UCSD-AML1 (cell line): Measurements from ENCODE around the gene PDSS2.
"Not testable (repeated sequence)": the region's sequence is repeated elsewhere in the genome, so short reads cannot be mapped to it uniquely, and the experiment has no call there.

Source experiments
- DNase-seq: peaks from one replicate; lab custom pipeline; 2025; ENCODE audit not compliant: unreplicated experiment; lab: John Stamatoyannopoulos, UW

Gene PDSS2

DNA sequence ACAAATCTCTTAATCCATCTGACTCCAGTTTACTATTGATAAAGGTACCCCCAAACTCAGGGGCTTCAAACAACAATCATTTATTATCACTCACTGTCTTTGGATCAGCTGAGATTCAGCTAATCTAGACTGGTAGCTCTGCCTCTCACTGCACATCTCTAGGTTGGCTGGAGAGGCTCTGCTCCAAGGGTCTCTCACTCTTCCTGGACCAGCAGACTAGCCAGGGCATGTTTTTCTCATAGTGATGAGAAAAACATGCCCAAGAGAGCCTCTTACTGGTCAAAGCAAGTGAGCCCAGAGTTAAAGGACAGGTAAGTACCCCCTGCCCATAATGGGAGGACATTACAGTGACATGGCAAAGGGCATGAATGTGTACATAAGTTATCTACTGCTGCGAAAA, 228.9 kb downstream of the PDSS2 start:
- no peak for DNase-seq

DNA sequence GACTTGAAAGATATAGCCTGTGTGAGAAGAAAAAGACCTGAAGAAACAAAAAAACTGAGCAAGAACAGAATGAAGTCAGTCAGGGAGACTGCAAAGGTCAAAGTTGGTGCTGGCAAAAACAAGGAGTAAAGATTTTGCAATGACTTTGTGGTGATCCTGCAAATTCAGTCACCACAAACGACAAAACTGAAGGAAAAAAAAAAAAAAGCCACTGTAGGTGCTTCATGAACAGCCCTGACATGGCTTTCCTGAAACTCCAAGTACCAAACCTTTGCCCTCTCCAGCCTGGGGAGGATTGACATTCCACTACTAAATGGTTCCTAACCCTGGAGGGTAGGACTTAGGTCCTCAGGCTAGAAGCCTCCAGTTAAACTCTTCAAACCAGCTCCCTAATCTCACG, 229.3 kb downstream of the PDSS2 start:
- DNase-seq, result no peak

DNA sequence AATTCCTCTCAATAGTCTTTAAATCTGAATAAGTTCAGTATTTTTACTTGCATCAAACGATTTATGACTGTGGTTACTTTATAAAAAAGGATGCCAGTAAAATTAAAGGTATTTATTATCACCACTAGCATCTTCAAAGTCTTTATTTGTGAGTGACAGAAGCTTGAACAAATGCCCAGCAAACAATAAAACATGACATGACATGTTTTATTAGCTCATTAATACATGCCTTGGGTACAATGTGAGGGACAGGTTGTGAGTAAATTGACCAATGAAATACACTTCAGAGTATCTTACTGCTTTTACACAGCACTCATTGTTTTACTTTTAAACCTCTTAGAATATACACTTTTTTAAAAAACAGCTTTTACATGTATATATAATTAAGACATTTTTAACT, 230.6 kb downstream of the PDSS2 start:
- no peak for DNase-seq

DNA sequence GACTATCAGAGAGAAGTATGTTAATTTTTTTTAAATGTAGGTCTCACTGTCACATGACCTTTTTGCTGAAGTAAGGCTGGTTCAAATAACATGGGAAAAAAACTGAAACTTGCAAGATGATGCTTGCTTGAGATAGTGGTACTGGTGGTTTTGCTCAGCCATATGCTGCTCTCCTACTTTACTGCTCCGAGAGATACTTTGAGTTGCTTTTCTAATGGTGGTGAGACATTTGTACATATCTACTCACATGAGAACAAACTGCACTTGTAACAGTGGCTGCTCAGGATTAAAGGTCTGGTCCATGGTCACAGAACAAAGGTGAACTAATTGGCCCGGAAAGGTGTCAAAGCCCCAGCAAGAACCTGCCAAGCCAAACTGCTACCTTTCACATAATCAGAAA, 237.8 kb downstream of the PDSS2 start:
- no peak for DNase-seq

DNA sequence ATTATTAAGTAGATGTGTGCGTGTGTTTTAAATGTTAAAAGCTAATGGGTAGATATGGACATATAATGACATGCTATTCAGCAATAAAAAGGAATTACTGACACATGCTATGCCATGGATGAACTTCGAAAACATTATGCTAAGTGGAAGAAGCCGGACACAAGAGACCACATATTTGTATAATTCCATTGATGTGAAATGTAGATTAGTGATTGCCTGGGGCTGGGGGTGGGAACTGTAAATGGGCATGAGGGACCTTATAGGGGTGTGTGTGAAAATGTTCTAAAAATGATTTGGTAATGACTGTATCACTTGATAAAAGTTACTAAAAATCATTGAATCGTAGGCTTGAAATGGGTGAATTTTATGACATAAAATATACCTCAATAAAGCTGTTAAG, 239.5 kb downstream of the PDSS2 start:
- no peak for DNase-seq

DNA sequence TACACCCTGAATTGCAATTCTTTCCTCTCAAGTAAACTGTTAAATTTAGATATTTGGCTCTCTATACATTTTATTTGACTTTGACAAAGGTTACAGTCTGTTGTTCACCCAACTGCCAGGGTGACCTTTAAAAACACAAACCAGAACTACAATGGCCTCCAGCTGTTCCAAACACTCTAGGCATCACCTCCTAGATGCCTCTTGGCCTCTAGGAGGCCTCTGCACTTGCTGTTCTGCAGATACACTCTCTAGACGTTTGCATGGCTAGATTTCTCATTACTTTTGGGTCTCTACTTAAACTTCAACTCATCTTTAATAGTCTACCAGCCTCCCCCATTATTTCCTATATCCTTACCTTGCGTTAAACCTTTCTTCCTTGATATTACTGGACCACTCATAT, 241.2 kb downstream of the PDSS2 start:
- DNase-seq, result no peak

DNA sequence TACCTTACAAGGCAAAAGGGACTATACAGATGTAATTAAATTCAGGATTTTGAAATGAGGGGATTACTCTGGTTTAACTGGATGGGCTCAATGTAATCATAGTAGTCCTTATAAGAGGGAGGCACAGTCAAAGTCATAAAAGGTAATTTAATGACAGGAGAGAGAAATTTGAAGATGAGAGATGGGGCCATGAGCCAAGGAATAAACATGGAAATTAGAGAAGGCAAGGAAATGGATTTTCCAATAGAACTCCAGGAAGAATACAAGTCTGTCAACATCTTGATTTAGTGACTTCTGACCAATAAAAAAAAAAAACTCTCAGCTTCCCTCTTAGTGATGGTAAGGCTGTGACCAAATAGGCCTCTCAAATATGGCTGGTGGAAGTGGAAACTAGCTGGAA, 242.1 kb downstream of the PDSS2 start:
- no peak for DNase-seq

DNA sequence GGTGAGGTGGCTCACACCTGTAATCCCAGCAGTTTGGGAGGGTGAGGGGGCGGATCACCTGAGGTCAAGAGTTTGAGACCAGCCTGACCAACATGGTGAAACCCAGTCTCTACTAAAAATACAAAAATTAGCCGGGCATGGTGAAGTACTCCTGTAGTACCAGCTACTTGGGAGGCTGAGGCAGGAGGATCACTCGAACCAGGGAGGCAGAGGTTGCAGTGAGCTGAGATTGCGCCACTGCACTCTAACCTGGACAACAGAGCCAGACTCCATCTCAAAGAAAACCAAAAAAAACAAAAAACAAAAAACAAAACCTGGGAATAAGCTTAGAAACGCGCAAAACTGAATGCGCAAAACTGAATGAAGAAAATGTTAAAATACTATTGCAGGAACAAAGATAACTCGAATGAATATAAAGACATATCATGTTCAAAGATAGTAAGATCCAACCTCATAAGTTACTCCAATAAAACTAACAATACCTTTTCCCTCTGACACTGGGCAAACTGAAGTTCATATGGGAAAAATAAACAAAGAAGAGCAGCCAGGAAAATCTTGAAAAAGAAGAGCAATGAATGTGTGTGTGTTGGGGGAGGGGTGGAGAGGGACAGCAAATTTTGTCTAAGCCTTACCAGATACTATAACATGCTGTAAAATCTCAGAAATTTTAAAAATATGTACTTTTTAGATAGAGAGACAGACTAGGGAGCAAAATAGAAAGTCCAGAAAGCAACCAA, 243.0 kb downstream of the PDSS2 start:
- DNase-seq, result no peak

DNA sequence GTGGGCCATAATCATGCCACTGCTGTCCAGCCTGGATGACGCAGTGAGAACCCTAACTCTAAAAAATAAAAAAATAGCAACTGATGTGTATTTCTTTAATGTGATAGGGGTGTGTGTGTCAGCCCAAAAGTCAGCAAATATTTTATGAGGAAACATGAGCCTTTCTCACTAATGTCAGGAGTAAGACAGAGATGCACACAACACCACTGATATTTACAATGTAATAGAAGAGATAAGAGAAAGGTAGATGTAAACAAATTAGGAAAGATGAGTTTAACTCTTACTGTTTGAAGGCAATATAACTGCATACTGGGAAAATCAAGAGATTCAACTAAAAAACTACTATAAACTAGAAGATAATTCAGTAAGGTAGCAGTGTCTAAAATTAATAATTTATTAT, 244.0 kb downstream of the PDSS2 start:
- no peak for DNase-seq

DNA sequence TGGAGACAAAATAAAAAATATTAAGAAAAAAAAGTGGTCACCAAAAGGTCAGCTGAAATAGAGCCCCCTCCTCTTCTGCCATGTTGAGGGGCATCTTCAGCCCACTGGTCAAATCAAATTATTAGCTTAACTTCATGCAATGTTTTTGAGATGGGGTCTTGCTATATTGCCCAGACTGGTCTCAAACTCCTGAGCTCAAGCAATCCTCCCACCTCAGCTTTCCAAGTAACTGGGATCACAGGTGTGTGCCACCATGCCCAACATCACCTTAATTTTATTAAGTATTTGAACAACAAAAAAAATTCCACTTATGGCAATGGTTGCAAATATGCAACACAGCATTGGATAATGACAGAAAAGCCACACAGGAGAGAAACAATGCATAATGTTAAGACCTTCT, 244.7 kb downstream of the PDSS2 start:
- no peak for DNase-seq

DNA sequence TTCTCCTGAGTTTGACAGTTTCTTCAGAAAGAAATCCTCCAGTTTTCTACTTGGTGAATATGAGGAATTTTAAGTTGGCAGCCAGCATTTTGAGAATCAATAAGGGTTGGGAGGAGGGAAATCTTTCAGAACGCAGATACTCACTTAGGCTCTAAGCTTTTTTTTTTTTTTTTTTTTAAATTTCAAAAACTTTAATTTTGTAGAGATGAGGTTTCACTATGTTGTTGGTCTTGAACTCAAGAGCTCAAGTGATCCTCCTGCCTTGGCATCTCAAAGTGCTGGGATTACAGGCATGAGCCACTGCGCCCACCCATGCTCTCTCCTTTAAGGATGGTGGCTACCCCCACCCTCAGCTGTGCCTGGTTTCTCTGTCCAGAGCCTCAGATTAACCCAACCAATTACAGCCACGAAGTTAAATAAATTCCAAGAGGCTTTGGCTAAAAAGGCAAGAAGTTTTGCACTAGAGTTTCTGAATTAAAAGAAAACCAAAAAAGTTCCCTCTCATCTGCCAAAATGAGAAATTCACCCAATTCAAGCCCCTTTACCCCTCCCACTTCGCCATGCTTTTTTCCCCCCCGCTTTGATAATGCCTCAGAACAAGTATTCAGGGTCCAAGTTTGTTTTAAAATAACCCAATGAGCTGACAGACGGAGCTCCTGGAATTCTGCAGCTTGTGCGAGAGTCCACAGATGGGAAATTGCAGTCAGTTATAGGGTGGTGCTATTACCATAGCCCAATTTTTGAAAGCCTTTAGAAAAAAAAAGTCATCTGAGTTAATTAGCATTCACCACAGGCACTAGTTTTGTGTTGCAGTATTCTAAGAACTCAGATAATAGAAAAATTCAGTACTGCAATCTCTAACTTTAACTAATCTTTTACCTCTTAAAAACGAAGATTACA, 249.7 kb downstream of the PDSS2 start:
- DNase-seq, result no peak

DNA sequence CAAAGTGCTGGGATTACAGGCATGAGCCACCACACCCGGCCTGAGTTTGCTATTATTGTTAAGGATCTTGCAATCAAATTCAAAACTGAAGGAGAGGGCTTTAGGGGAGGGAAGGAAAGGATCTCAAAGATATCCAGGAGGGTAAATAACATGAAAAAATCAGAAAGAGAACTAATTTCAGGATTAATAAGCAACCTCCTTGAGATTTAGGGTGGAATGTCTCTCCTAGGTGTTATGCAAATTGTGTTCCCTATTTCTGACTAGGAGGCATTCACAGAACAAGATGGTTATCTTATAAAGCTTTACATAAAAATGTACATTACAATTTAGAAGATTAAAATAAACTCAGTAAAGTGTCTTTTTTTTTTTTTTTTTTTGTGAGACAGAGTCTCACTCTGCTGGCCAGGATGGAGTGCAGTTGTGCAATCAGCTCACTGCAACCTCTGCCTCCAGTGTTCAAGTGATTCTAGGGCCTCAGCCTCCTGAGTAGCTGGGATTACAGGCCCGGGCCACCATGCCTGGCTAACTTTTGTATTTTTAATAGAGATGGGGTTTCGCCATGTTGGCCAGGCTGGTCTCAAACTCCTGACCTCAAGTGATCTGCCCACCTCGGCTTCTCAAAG, 252.0 kb downstream of the PDSS2 start:
- DNase-seq, result no peak

DNA sequence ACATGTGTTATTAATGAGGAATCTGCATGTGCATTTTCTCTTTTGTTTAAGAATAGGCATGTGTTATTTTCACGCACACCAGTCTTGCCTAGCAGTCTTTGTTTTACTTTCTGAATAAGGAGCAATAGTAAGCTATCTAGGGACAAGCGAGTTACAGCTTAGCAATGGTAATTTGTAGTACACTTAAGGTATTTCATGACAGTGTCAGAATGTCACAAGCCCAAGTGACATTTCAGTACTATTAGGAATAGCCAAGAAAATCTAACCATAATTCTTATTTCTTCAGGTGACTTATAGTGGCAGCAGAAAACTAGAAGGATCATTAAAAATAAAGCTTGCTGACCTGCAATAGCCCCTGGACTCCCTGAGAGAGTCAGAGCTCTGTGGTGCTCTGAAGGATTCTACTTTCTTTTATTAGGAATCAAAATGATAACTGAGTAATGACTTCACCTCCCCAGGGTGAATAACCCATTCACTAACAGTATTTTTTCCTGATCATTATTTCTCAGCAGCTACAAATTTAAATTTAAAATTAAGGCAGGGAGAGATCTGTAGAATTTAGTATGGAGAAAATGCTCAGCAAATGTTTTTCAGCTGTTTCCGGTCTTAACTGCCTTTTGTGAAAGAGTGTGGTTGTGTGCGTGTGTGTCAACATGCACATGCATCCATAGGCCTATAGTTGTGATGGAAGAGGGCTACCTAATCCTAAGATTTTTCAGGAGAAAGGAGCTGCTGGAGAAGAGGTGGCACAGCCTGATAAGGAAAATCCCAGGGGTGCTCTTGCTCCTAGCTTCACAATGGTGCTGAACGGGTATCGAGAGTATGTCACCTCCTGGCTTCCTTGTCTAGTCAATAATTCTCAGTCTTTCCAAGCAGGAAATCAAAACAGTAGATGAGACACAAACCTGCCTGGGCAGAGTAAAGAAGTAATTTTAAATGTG, 254.0 kb downstream of the PDSS2 start:
- no peak for DNase-seq

DNA sequence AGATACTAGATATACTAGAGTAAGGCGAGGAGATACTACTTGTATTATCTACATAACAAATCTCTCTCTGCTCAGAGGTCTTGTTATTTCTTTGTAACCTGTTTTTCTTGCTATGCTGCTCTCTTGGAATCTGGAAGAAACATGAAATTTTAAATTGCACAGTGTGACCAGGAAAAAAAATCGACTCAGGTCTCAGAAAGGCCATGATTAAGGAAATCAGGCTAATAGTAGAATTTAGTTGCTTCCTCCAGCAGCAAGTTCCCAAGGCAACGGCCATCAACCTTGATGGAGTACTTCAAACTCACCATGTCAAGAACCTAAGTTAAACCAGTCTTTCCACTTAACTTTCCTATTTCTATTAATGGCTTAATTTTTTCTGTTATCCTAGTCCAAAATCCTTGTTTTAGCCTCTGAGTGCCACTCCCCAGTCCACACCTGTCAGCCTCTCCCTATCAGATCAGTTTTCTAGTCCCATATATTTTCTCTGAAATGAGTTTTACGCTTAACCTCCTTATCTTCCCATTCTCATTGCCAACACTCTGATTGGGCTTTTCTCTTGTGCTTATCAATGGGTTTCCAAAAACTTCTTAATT, 256.4 kb downstream of the PDSS2 start:
- DNase-seq, result no peak

DNA sequence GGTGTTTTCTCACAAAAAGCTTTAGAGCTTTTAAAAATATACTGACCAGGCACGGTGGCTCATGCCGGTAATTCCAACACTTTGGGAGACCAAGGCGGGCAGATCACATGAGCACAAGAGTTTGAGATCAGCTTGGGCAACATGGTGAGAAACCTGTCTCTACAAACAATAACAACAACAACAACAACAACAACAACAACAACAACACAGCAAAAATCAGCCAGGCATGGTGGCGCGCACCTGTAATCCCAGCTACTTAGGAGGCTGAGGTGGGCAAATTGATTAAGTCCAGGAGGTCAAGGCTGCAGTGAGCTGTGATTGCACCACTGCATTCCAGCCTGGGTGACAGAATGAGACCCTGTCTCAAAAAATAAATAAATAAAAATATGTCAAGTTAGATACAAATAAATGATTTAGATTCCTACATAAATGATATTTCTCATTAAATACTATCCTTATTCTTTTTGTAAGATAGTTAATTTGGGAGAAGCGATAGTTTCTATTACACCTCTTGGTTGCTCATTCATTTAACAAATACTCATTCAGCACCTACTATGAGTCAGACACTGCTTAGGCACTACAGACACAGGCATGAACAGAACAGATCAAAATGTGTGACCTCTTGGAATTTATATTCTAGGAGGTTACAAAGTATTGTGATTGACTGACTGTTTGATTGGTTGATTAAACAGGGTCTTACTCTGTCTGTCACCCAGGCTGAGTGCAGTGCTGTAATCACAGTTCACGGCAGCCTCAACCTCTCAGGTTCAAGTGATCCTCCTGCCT, 260.5 kb downstream of the PDSS2 start:
- DNase-seq, result no peak

DNA sequence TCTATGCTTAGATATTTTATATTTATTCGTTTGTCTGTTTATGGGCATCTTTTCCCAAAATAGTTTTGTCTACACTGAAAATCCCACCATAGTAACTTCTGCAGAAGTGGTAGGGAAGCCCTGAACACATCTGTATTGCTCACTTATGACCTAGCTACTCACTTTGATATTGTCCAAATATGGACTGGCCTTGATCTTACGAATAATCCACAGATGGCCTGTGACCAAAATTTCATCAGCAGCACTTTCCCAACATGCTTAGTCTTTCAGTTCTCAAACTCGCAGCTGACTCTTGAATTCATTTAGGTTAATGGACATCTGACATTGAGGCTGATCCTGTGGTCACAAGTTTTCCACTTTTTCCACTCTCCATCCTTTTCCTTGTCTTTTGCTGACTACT, 263.2 kb downstream of the PDSS2 start:
- no peak for DNase-seq

DNA sequence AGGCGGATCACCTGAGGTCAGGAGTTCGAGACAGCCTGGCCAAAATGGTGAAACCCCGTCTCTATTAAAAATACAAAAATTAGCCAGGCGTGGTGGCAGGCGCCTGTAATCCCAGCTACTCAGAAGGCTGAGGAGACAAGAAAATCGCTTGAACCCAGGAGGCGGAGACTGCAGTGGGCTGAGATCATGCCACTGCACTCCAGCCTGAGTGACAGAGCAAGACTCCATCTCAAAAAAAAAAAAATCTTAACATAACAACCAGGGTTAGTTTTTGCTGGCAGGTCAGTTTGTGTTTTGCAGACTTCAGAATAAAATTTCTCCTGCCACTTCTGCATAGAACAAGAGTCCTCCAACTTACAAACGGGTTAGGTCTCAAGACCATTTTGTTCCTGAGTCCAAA, 264.6 kb downstream of the PDSS2 start:
- not testable (repeated sequence) for DNase-seq

DNA sequence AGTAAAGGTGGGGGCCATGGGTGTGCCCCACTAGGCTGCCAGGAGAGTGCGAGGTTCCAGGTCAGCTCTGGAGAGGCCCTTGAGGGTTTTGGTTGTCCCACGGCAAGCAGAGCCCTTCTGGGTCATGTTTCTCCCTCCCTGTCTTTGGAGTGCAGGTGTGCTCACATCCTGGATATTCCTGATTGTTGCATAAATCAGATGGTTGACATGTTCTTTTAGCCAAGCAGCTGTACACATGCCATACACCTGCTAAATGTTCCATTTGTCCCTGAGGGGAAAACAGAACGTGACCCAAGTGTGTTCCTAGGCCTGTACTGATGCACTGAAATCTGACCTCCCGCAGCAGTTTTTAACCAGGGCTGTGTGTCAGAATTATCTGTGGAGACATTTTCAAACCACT, 266.5 kb downstream of the PDSS2 start:
- DNase-seq, result no peak

DNA sequence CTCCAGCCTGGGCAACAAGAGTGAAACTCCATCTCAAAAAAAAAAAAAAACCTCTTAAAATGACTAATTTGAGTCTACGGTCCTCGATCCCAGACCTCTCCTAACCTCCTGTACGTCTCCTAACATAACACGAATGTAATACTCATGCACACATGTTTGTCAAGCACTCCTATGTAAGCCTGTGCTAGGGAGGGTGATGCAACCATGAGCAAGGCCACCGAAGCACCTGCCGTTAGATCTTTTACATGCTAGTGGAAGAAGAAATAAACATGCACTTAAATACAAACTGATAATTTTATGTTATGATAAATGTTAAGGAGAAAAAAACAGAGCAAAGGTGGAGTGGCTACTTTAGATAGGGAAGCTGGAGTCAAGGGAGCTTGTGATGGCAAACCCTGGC, 271.7 kb downstream of the PDSS2 start:
- DNase-seq, result no peak

DNA sequence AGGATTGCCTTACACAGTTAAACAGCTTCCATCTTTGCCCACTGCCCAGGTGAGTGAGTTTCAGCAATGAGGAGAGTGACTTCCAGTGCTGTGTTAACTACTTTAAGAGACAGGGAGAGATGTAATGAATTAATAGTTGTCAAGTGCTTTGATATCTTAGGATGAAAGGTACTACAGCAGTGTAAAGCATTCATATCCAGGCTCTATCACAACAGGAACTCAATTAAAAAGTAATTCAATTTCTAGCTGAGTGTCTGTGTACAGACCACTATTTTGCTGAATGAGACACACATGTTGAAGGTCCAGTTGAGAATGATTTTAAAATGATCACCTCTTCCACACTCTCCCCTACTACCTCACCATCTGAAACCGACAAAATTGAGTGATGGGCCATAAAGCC, 273.3 kb downstream of the PDSS2 start:
- DNase-seq, result no peak
